ENCODE results near the gene GADD45B. TPM values are rescaled to one million over a fixed set of nuclear protein-coding genes. Genes with fewer than 3 reads are reported as not detected.

GADD45B gene
- total and polyA plus RNA-seq, 9 donors = 6.3 to 16.4 (median 13.3) TPM

GRCh38 chr19:2478756-2479555 is 3.0 kb downstream of the GADD45B start:
- Histone ChIP-seq H3K4me1 (ENCODE audit: control insufficient read depth, insufficient read depth, low read length) (peaks cover 45% of the 10 kb centered on the region), H3K9me3 (replicated peaks; ENCODE audit: control insufficient read depth, low read depth, low read length) (peaks cover 16% of the 10 kb centered on the region), H3K36me3 (ENCODE audit: control insufficient read depth, insufficient read depth, low read length) (no peaks in the 10 kb centered on the region), H3K27me3 (ENCODE audit: control insufficient read depth, insufficient read depth, low read length) (peaks cover 47% of the 10 kb centered on the region), H3K4me3 (ENCODE audit: low read length) (peak overlapping the region; percentile 95), H3K27ac (ENCODE audit: low read length) (peak overlapping the region; percentile 71)
- WGBS (ENCODE audit: insufficient coverage) = 2% methylated on average over 25 of the region's 39 CpGs
- DNase-seq = peak; percentile 86

DNA sequence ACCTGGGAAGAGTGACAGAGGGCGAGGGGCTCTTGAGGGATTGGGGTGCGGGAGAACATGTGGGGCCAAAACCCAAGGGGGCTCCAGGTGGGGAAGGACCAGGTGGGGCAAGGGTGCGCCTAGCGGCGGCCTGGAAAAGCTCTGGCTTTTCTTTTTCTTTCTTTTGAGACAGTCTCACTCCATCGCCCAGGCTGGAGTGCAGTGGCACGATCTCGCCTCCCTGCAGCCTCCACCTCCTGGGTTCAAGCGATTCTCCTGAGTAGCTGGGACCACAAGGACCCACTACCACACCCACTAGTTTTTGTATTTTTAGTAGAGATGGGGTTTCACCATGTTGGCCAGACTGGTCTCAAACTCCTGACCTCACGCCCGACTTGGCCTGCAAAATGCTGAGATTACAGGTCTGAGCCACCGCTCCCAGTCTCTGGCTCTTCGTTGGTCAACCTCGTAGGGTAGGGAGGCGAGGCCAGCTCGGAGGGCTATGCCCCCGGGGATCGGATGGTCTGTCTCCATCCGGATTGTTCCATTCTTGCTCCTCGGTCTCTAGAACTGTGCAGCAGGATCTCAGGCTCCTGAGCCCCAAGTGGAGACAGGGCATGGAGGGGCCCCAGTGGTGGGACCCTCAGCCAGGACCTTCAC is 3.7 kb downstream of the GADD45B start:
- DNase-seq = no peak
- H3K27me3 ChIP-seq (ENCODE audit: control insufficient read depth, insufficient read depth, low read length) = peaks cover 47% of the 10 kb centered on the region
- peaks cover 41% of the 10 kb centered on the region for H3K4me1 ChIP-seq (ENCODE audit: control insufficient read depth, insufficient read depth, low read length)
- H3K9me3 ChIP-seq (replicated peaks; ENCODE audit: control insufficient read depth, low read depth, low read length) = peaks cover 17% of the 10 kb centered on the region
- no peaks in the 10 kb centered on the region for H3K36me3 ChIP-seq (ENCODE audit: control insufficient read depth, insufficient read depth, low read length)
- WGBS (ENCODE audit: insufficient coverage) = 59% methylated on average over 13 of the region's 20 CpGs
- no peak overlapping the region for H3K27ac ChIP-seq (ENCODE audit: low read length)
- H3K4me3 ChIP-seq (ENCODE audit: low read length) = no peak overlapping the region

GRCh38 chr19:2481466-2481865 is 5.5 kb downstream of the GADD45B start:
- H3K27me3 ChIP-seq (ENCODE audit: control insufficient read depth, insufficient read depth, low read length) = peaks cover 35% of the 10 kb centered on the region
- H3K27ac ChIP-seq (ENCODE audit: low read length) = no peak overlapping the region
- WGBS (ENCODE audit: insufficient coverage) = 86% methylated on average over 15 of the region's 16 CpGs
- peaks cover 28% of the 10 kb centered on the region for H3K4me1 ChIP-seq (ENCODE audit: control insufficient read depth, insufficient read depth, low read length)
- no peaks in the 10 kb centered on the region for H3K36me3 ChIP-seq (ENCODE audit: control insufficient read depth, insufficient read depth, low read length)
- H3K9me3 ChIP-seq (replicated peaks; ENCODE audit: control insufficient read depth, low read depth, low read length) = peaks cover 17% of the 10 kb centered on the region
- H3K4me3 ChIP-seq (ENCODE audit: low read length) = no peak overlapping the region
- no peak for DNase-seq

DNA sequence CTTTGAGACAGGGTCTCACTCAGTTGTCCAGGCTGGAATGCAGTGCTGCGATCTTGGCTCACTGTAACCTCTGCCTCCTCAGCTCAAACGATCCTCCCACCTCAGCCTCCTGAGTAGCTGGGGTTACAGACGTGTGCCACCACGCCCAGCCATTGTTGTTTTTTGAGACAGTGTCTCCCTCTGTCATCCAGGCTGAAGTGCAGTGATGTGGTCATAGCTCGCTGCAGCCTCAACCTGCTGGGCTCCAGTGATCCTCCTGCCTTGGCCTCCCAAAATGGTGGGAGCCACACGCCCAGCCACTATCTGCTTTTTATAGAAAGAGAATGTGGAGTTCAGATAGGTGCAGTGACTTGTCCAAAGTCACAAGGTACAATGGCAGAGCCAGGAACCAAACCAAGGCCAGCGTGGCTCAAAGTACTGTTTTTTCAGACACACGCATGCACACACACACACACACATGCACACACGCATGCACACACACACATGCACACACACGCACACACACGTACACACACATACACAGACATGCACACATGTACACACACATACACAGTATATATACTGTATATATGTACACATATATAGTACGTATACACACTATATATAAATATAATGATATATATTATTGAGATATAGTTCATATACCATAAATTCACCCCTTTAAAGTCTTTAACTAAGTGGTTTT is 6.6 kb downstream of the GADD45B start:
- Histone ChIP-seq H3K9me3 (replicated peaks; ENCODE audit: control insufficient read depth, low read depth, low read length) (peaks cover 17% of the 10 kb centered on the region), H3K27me3 (ENCODE audit: control insufficient read depth, insufficient read depth, low read length) (peaks cover 34% of the 10 kb centered on the region), H3K4me3 (ENCODE audit: low read length) (no peak overlapping the region), H3K4me1 (ENCODE audit: control insufficient read depth, insufficient read depth, low read length) (peaks cover 20% of the 10 kb centered on the region), H3K36me3 (ENCODE audit: control insufficient read depth, insufficient read depth, low read length) (no peaks in the 10 kb centered on the region), H3K27ac (ENCODE audit: low read length) (no peak overlapping the region)
- 79% methylated on average over 5 of the region's 12 CpGs for WGBS (ENCODE audit: insufficient coverage)
- no peak for DNase-seq

- no peak for DNase-seq
- no peak overlapping the region for H3K4me3 ChIP-seq (ENCODE audit: low read length)
- peaks cover 17% of the 10 kb centered on the region for H3K9me3 ChIP-seq (replicated peaks; ENCODE audit: control insufficient read depth, low read depth, low read length)
- 93% methylated on average over 2 of the region's 6 CpGs for WGBS (ENCODE audit: insufficient coverage)
- no peaks in the 10 kb centered on the region for H3K36me3 ChIP-seq (ENCODE audit: control insufficient read depth, insufficient read depth, low read length)
- H3K4me1 ChIP-seq (ENCODE audit: control insufficient read depth, insufficient read depth, low read length) = peaks cover 20% of the 10 kb centered on the region
- peaks cover 35% of the 10 kb centered on the region for H3K27me3 ChIP-seq (ENCODE audit: control insufficient read depth, insufficient read depth, low read length)
- no peak overlapping the region for H3K27ac ChIP-seq (ENCODE audit: low read length)
Measured at GRCh38 chr19:2483084-2483483, 7.2 kb downstream of the GADD45B start.

DNA sequence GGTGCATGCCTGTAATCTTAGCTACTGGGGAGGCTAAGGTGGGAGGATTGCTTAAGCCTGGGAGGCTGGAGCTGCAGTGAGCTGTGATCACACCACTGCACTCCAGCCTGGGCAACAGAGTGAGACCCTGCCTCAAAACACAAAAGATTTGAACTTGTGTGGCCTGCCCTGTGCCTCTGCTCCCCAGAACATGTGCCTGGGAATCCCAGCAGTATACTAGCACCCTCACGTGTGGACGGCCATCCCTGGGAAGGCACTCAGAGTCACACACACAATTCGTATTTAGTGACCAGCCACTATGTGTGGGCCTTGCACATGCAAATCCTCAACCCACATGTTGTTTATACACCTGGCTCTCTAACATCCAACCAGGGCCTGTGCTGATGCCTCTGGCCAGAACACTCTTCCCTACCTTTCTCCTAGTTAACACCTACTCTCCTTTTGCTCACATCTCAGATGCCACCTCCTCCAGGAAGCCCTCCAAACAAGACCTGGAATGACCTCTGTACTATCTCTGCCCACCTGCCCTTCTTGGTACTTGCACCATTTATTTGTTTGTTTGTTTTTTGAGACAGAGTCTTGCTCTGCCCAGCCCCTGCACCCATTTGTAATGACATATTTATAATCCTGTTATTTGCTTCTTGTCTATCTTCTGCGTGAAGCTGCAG is 7.7 kb downstream of the GADD45B start:
- peaks cover 36% of the 10 kb centered on the region for H3K27me3 ChIP-seq (ENCODE audit: control insufficient read depth, insufficient read depth, low read length)
- H3K36me3 ChIP-seq (ENCODE audit: control insufficient read depth, insufficient read depth, low read length) = no peaks in the 10 kb centered on the region
- 96% methylated on average over 3 of the region's 4 CpGs for WGBS (ENCODE audit: insufficient coverage)
- no peak overlapping the region for H3K27ac ChIP-seq (ENCODE audit: low read length)
- peaks cover 17% of the 10 kb centered on the region for H3K9me3 ChIP-seq (replicated peaks; ENCODE audit: control insufficient read depth, low read depth, low read length)
- H3K4me1 ChIP-seq (ENCODE audit: control insufficient read depth, insufficient read depth, low read length) = peaks cover 20% of the 10 kb centered on the region
- H3K4me3 ChIP-seq (ENCODE audit: low read length) = no peak overlapping the region
- no peak for DNase-seq

- Histone ChIP-seq H3K4me3 (ENCODE audit: low read length) (no peak overlapping the region), H3K4me1 (ENCODE audit: control insufficient read depth, insufficient read depth, low read length) (peaks cover 16% of the 10 kb centered on the region), H3K27me3 (ENCODE audit: control insufficient read depth, insufficient read depth, low read length) (peaks cover 37% of the 10 kb centered on the region), H3K9me3 (replicated peaks; ENCODE audit: control insufficient read depth, low read depth, low read length) (peaks cover 17% of the 10 kb centered on the region), H3K36me3 (ENCODE audit: control insufficient read depth, insufficient read depth, low read length) (no peaks in the 10 kb centered on the region), H3K27ac (ENCODE audit: low read length) (no peak overlapping the region)
- DNase-seq = no peak
- WGBS (ENCODE audit: insufficient coverage) = 75% methylated on average over 9 of the region's 13 CpGs
Measured at GRCh38 chr19:2484178-2484937, 8.4 kb downstream of the GADD45B start.

- Histone ChIP-seq H3K27ac (ENCODE audit: low read length) (no peak overlapping the region), H3K36me3 (ENCODE audit: control insufficient read depth, insufficient read depth, low read length) (no peaks in the 10 kb centered on the region), H3K4me1 (ENCODE audit: control insufficient read depth, insufficient read depth, low read length) (peaks cover 22% of the 10 kb centered on the region), H3K9me3 (replicated peaks; ENCODE audit: control insufficient read depth, low read depth, low read length) (peaks cover 17% of the 10 kb centered on the region), H3K27me3 (ENCODE audit: control insufficient read depth, insufficient read depth, low read length) (peaks cover 34% of the 10 kb centered on the region), H3K4me3 (ENCODE audit: low read length) (no peak overlapping the region)
- 56% methylated on average over 7 of the region's 8 CpGs for WGBS (ENCODE audit: insufficient coverage)
- no peak for DNase-seq
Measured at GRCh38 chr19:2485428-2485827, 9.5 kb downstream of the GADD45B start.

- Histone ChIP-seq H3K4me1 (ENCODE audit: control insufficient read depth, insufficient read depth, low read length) (peaks cover 35% of the 10 kb centered on the region), H3K27ac (ENCODE audit: low read length) (no peak overlapping the region), H3K9me3 (replicated peaks; ENCODE audit: control insufficient read depth, low read depth, low read length) (peaks cover 17% of the 10 kb centered on the region), H3K4me3 (ENCODE audit: low read length) (no peak overlapping the region), H3K36me3 (ENCODE audit: control insufficient read depth, insufficient read depth, low read length) (no peaks in the 10 kb centered on the region), H3K27me3 (ENCODE audit: control insufficient read depth, insufficient read depth, low read length) (peaks cover 31% of the 10 kb centered on the region)
- WGBS (ENCODE audit: insufficient coverage) = 81% methylated on average over 9 of the region's 12 CpGs
- no peak for DNase-seq
Measured at GRCh38 chr19:2487090-2487489, 11.2 kb downstream of the GADD45B start.
